Right lobe of liver (tissue), 4 donors: Measurements from ENCODE around the gene THUMPD3.

Source experiments
- CTCF ChIP-seq, 4 donors: fragments of 200-600 bp in 3 of 4; fragments of 450-650 bp in 1 of 4; IDR thresholded peaks; one replicate each; pipeline versions ENCODE4 v1.5.1 to v1.8.0; 2016 to 2022; ENCODE audit warnings: antibody characterized with exemption in 4 of 4, mild to moderate bottlenecking in 2 of 4
- POLR2A ChIP-seq: fragments of 450-650 bp; IDR thresholded peaks from one replicate; pipeline ENCODE4 v1.6.1; 2017; ENCODE audit warnings: antibody characterized with exemption, mild to moderate bottlenecking
- donor health status: DM: no; HTN: no; CAD: no.
- donor health status: DM: no; HTN: no; CAD: no.
- donor health status: DM: no; HTN: yes; CAD: no.

GRCh38 chr3:9332250-9333030, 30.4 kb upstream of the THUMPD3 start:
- TF ChIP-seq POLR2A (no peak), CTCF (IDR thresholded peaks at IDR 0.05) (no peak)
